Stimulated activated CD4-positive, alpha-beta T cell treated with anti-CD3 and anti-CD28 coated beads, Interleukin-12 subunit alpha, Interleukin-12 subunit beta, amount 100 ng/mL, for 4 hours (primary cell): ENCODE results near the gene FYB1.

Experiments
- DNase-seq: peaks from one replicate; pipeline ENCODE4 v3.0.0-alpha.2; 2020

FYB1 gene

GRCh38 chr5:39076757-39077728 lies 142.3 kb downstream of the FYB1 start:
- DNase-seq: no peak

DNA sequence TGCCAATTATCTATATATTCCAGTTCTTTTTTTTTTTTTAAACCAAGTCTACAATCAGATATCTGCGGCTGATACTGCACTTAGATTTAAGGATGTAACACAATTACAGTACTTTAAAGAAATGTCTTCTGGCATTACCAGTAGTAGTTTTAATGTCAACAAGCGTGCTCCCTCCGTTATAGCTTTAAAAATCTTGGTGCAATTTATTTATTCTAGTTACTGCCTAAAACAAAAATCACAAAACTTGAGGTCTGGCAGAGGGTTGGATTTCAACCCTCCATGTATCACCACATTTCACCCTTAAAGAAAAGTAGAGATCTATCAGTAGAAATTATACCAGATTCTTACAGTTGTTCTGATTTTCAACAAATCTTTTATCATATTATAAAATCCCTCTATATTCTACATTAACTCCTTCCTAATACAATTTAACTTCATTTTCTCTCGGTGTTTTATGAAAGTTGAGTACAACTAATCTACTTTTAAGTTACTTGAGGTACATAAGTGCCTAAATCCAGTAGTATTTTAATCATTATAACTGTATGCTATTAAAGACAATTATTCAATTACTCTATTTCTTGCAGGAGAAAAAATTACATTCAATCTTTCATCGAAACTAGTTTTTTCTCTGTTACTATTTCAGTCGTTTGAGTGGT lies 143.1 kb downstream of the FYB1 start:
- DNase-seq: no peak

DNA sequence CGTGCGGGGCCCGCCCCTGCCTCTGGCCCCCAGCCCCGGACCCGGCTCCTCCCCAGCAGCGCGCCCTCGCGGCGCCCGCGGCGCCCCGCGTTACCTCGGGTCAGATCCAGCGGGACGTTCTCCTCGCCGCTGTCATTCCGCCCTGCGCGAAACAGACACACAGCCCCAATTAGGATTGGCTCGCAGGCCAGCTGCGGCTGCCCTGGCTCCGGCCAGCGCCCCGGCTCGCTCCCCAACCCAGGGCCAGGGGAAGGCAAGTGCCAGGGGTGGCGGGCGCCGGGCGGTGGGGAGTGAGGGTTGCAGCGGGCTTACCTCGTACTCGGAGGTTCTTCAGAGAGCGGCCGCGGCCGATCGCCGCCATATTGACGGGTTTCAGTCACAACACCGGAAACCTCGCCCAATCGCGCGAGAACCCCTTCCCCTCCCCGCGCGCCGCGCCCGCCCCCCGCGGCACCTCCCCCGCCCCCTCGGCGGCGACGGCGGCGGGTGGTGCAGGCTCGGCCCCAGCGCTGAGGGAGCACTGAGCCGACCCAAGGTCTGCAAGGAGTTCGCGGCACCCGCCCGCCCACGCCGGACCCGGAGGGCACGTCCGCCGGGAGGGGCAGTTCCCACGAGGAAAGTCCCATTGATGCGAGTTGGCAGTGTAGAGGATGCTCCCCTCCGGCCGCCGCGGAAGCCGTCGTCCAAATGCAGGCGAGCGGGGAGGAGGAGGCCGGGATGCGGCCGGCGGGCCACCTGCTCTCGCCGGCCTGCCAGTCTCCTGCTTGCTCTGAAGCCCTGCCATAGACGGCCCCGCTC lies 145.1 kb downstream of the FYB1 start, which contains the start of gene RICTOR:
TSS of gene RICTOR (minus strand) at position 383 of the 798 bp plus-strand sequence. CDS start at position 361, 22 bp downstream.
- peak; percentile 92 for DNase-seq

GRCh38 chr5:39073767-39074016 lies 145.7 kb downstream of the FYB1 start:
- DNase-seq: no peak

DNA sequence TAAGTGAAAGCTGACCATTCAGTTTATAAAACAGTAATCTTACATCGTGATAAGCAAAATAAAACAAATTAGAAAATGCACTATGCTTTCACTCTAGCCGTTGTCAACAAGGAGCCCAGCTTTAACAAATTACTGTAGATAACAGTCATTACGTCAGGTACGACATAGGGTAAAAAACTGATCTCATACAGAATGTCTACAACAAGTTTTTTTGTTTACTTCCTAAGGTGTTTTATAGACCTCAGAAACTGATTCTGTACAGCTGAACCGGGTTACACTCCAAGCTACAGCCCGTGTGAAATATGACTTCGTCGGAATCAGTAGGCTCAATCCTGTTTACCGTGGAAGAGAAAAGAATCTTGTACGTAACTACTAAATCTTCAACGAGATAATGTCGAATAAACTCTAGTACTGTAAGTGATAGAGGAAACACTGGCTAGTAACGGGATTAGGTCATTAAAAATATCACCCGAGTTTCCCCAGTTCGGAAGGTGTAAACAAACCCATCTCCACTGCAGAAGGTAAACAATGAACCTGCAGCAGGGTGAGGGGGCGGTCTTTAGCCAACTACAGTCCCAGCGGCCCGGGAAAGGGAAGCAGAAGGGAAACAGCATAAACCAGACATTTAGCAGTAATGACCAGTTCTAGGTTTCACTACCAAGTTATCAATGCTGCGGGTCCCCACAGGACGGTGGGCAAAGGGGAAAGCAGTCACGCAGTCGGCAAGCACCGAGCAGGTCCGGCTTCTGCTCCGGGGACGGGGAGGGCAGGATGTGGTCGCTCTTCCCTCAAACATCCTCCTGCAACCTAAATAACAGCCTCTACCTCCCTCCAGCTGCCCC lies 146.2 kb downstream of the FYB1 start:
- peak; percentile 31 for DNase-seq

DNA sequence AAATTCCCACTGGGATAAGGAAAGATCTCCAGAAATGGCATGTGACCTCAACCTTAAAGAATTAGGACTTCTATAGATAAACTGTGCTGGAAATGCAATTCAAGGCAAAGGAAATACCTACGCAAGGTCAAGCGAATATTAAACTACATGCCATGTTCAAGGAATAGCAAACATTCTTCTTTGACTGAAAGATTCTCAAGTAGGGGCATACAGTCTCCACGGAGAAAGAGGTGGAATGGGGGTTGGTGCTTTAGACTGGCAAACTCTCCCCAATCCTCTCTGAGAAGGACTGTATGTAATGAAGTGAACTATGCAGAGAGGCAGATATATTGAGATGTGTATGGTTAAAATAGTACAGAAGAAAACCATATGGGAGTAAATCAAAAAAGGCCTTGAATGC lies 151.3 kb downstream of the FYB1 start:
- no peak for DNase-seq

- DNase-seq: no peak
Observed at GRCh38 chr5:39064450-39064849, 154.9 kb downstream of the FYB1 start.

DNA sequence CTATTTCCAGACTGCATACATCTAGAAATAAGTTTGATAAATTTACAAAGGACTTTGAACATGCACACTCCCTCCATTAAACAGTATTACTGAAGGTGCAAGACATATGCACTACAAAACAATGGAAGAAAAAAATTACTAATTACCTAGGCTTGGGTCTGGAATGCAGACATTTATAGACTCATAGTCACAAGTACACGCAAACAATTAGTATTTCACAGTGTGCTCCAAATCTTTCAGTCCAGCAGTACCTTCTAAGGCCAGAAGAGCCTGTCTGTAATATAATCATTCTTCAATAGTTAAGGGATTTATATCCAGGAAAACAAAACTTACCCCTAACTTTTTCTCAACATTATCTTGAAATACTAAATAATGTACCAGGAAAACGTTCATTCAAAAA lies 156.3 kb downstream of the FYB1 start:
- no peak for DNase-seq

DNA sequence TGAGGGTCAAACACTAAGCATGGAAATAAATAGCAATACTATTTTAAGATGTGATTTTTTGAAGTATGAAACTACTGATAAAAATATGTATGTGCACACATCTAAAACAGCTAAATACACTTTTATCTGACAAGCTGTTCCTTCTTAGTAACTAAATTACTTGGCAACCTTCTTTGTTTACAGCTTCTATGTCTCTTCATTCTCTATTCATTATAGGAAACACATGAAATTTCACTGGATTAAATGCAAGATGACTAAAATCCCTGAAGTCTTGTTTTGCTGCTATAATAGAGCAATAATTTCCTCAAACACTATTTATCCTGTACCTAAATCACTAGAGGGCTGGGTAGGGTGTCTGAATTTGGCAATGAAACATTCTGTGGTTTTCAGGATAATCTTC lies 156.8 kb downstream of the FYB1 start:
- DNase-seq: no peak

- no peak for DNase-seq
Observed at GRCh38 chr5:39062104-39062503, 157.3 kb downstream of the FYB1 start.

- no peak for DNase-seq
Observed at GRCh38 chr5:39059064-39059463, 160.3 kb downstream of the FYB1 start.

- no peak for DNase-seq
Observed at GRCh38 chr5:39058178-39058921, 161.0 kb downstream of the FYB1 start.

DNA sequence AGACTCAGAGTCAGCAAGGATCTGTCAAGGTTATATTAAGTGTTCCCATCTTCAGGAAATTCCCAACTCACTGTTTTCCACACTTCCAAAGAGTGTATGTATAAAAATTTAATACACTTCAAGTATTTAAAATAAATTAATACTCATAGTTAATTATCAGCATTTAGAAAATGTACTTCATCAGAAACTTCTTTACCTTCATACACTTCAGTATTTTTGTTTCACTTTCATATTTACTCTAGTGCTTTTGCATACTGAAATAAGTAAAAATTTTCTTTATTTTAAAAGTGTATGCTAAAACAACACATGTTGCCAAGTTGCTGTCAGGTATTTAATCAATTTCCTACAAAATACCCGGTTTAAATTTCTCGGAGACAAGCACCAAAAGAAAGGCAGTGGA lies 161.6 kb downstream of the FYB1 start:
- DNase-seq: no peak

GRCh38 chr5:39055768-39056398 lies 163.5 kb downstream of the FYB1 start:
- DNase-seq: no peak
